Left ventricle myocardium superior (tissue), 1 donor: ENCODE measurements around the gene SLC6A19. TPM values are rescaled to one million over a fixed set of nuclear protein-coding genes. Genes with fewer than 3 reads are reported as not detected.
"Not testable (repeated sequence)": the region's sequence is repeated elsewhere in the genome, so short reads cannot be mapped to it uniquely, and the experiment has no call there.

Source experiments
- ATAC-seq: fragments of 200-7000 bp; cut with Tn5 transposase; one replicate; pipeline ENCODE4 v1.9.1; 2020; ENCODE audit warnings: mild to moderate bottlenecking, moderate library complexity
- DNase-seq: peaks from one replicate; pipeline ENCODE4 v3.0.0-alpha.2; 2020
- intact Hi-C: fragments of 100-400 bp; cut with micrococcal nuclease; formaldehyde crosslinking; loops from one replicate; pipeline ENCODE4 v1.11.0; 2022
- total RNA-seq: library from RNA; stranded (reverse); fragmentation: NEBNext Ultra II Directional; extraction: Animal tissue kit (Norgen Biotek cat#: 25700); gene quantifications from one replicate; pipeline ENCODE4 v1.2.1, GENCODE V29; 2021
- donor health status: DM: no; HTN: yes; CAD: no; lungs with severe emphysema.

SLC6A19 gene
- total RNA-seq, 1 donor from 2014 or later: not detected

DNA sequence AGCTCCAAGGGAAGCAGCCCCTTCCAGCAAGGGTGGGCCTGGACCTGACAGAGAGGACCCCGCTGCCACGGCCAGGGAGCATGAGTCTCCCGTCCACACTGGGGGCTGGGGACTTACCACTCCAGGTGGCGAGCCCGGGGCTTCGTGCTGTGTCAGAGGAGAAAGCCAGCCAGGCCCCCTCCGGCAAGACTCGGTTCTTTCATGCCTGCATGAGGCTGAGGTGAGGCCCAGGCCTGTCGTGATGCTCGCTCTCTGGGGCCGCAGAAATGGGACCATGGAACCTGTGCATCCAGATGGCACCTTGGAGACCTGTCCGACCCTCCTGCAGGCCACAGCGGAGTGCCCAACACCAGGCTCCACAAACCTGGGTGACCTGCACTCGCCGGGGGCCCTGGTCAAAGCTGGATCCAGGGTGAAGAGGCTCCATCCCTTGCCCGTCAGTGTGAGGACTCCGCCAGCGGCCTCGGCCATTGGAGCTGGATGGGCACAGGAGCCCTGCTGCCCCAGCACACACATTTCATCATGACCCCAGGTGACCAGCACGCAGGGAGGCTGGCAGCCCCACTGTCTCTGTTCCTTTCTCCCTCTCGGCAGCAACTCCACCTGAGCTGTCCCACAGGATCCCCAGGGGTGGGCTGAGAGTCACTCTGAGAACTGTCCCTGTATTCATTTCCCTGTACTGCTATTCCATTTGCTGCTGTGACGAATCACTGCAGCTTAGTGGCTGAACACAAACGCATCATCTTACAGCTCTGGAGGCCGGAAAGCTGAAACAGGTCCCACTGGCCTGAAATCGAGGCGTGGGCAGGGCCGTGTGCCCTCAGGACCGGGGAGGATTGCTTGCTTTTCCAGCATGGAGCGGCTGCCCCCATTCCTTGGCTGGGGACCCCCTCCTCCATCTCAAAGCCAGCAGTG lies 48.2 kb downstream of the SLC6A19 start:
- ATAC-seq (no peak), DNase-seq (no peak)
- intact Hi-C loops: no loop called here

DNA sequence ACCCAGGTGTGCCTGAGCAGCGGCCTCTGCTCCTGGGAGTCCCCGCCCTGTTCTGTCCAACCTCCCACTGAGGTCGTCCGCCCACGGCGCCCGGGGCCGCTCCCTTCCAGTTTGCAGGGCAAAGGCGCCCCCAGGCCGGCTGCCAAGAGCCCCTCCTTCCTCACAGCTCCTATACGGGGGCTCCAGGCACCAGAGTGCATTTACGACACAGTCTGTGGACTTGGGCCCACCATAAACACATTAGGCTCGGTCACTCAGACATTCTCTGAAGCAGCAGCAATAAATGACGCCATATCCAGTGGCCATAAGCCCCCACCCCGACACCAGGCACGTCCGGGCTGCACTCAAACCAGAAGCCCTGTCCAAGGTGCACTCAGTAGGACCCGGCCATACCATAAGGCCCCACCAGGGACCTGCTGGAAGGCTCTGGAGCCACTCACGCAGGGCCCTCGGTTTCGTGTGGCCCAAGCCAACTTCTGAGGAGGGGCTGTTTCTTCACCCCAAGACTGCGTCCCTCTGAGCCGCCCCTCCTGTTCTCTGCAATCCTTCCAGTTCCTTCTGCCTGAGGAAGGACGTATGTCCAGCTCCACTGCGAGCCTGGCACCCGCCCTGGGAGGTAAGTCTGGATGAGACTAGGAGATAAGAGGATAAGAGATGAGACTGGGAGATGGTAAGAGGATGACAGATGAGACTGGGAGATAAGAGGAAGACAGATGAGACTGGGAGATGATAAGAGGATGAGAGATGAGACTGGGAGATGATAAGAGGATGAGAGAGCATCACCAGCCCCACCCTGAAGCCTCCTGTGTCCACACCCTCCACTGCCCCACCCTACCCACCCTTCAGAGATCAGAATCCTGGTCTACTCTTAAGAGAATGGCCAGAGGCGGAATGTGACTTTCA lies 50.5 kb downstream of the SLC6A19 start:
- ATAC-seq (no peak), DNase-seq (no peak)
- intact Hi-C loops: no loop called here

DNA sequence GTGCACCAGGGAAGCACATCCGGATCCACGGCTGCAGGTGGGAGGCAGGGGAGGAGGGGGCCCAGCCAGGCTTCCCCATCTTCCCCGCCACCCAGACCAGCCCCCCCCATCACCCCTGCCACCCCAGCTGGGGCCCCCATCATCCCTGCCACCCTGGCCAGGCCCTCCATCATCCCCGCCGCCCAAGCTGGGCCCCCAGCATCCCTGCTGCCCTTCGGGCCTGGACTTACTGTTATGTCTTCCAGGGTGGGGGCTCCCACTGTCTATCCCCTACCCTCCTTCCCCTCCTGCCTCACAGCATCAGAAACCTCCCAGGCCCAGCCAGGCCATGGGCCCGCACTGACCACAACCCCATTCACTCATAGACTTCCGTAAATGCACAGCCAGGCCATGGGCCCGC lies 51.3 kb downstream of the SLC6A19 start:
- DNase-seq (no peak), ATAC-seq (no peak)
- intact Hi-C loops: no loop called here

DNA sequence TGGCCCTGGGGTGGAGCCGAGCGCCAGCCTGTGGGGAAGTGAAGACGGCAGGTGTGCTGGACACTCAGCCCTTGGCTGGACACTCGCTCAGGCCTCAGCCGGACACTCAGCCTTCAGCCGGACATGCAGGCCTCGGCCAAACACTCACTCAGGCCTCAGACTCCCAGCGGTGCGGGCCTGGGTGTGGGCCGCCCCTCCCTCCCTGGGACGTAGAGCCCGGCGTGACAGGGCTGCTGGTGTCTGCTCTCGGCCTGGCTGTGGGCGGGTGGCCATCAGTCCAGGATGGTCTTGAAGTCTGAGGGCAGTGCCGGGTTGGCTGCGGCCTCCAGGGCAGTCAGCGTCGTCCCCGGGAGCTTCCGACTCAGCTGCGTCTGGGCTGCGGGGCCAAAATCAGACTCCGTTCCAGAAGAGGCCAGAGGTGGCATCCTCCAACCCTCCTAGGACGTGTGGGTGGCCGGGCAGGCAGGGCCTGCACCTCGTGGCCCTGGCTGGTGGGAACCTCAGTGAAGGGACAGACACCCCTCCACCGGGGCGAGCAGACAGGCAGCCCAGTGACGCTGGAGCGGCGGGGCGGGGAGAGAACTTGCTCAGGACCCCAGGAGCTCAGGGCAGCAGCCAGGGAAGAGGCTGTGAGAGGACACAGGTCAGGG lies 52.2 kb downstream of the SLC6A19 start:
- ATAC-seq: no peak
- intact Hi-C loops: no loop called here
- DNase-seq: no peak

DNA sequence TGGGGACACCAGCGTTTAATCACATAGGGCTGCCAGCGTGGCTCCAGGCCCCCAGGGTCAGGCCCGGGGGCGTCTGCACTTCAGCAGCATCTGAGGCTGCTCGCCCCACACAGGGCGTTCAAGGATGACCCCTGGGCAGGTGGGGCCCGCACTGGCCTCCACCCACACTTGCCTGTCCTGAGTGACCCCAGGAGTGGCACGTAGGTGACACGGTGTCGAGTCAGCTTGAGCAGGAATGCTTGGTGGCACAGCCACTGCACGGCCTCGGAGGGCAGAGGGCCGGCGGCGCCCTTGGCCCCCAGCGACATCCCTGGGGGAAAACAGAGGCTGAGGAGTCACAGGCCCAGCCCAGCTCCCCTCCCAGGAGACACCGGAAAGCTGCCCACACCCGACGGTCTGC lies 52.8 kb downstream of the SLC6A19 start:
- DNase-seq: no peak

DNA sequence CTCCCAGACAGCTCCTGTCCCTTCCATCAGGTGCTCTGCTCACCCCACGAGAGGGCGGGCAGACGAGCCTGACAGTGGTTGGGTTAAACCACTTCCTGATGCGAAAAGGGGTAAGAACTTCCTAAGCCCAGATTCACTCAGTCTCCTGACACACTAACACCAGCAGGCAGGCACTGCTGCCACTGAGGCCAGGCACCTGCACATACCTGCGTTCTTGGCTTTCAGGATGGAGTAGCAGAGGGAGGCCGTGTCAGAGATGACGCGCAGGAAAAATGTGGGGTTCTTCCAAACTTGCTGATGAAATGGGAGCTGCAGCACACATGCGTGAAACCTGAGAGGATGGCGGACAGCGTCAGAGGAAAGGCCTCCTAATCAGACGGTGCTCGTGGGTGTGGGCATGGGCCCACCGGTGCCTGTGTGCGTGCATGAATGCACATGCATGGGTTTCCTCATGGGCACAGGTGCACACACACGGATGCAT lies 53.7 kb downstream of the SLC6A19 start:
- ATAC-seq (no peak), DNase-seq (no peak)
- intact Hi-C loops: no loop called here

More for the DNA sequence above, 52.8 kb downstream of the SLC6A19 start:
- no peak for ATAC-seq
- intact Hi-C loops: no loop called here

DNA sequence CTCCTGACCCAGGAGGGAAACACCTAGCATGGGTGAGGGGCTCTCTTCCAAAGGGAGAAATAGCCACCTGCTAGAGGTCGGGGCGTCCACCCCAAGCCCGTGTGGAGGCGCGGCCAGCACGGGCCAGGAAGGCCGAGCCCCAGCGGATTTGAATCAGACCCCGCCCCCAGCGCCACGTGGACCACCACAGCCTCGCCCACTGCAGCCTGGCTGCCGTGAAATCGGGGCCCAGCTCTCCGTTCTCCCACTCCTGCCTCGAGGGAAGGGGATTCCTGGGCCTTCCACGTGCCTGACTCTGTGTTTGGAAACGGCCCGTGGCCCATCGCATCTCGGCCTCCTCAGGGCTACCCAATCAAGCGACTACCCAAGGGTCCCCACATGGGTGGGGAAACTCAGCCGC lies 55.4 kb downstream of the SLC6A19 start:
- intact Hi-C loops: no loop called here
- ATAC-seq: no peak
- DNase-seq: no peak

DNA sequence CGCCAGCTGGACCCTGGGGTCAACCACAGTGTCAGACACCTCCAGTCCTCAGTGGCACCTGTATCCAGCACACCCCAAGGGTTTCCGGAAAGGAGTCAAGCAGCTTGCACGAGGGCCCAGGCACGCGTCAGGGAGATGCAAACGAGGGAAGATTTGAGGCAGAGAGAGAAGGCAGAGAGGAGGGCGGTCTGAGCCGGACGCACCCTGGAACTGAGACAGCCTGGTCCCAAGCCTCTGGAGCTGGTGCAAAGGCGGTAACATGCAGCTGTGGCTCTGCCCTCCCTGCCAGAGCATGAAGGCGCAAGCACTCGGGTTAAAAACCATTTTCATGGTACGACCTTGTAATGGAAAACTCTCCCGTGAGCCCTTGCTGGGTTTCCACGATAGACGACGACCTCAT lies 56.0 kb downstream of the SLC6A19 start:
- DNase-seq: no peak
- intact Hi-C loops: no loop called here
- no peak for ATAC-seq

DNA sequence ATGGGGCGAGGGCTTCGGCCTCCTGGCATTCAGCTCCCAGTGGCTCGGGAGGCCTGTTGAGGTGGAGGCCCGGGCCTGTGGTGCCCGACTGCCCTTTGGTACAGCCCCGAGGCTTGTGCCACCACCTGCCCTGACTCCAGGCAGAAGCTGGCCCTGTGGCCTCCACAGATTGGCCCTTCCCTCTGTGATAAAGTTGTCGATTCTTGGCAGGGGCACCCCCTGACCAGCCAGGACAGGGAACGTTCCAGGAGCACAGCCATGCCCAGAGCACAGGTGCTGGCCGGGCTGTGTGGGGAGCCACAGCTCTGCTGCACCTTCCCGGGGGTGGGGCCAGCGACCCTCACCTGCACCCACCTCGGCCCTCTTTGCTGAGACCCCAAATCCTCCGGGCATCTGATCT lies 56.4 kb downstream of the SLC6A19 start:
- intact Hi-C loops: no loop called here
- no peak for ATAC-seq
- DNase-seq: no peak

DNA sequence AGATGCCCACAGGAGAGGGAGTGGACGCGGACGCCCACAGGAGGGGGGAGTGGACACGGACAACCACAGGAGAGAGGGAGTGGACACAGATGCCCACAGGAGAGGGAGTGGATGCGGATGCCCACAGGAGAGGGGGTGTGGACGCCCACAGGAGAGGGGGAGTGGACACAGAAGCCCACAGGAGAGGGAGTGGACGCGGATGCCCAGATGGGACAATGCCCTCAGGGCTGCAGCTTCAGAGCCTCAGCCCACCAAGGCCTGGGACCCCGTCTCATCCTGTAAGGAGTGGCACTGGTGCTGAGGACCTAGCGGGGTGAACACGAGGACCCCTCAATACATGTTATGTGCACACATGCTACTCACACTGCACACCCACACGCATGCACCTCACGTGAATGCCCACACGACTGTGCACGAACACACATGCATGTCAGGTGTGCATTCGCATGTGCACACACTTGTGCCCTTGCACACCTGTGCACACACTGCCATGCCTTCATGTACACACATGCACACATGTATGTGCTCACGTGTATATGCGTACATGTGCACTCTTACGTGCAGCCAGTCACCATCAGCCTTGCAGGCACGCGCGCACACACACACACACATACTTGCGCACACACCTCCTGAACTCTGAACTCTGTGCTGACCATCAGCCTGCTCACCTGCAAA lies 58.5 kb downstream of the SLC6A19 start:
- no peak for ATAC-seq
- no peak for DNase-seq
- intact Hi-C loops: no loop called here

DNA sequence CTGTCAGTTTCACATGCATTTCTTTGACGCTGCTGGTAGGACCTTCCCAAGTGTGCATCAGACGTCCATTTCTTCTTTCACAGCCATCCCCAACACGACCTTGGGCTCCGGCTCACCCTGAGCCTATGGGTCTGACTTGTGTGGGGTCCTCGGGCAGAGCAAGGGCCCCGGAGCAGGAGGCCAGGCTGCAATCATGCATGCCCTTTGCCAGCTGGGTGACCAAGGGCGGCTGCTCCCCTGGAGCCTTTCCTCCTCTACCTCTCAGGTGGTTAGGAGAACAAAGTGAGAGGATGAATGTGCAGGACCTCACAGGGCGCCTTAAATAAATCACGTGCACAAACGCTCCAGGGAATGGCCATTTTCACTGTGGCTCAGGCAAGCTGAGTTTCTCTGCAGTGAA lies 60.2 kb downstream of the SLC6A19 start:
- intact Hi-C loops: no loop called here
- ATAC-seq (no peak), DNase-seq (no peak)

DNA sequence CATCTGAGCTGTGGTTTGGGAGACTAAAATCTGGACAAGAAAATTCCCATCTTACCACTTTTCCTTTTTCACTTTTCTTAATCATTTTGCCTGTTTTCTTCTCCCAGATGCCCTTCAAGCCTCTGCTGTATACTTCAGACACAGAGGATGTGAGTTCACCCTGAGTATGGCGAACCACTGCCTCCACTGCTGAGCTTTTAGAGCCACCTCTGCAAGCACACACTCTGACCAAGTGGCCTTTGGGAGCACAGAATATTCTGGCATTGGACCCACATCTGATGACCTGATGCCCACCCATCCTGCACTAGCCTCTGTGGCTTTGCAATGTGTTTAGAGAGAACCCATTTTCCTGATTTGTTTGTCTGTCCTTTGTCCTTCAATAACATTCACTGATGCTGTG lies 61.0 kb downstream of the SLC6A19 start:
- DNase-seq (no peak), ATAC-seq (no peak)
- intact Hi-C loops: no loop called here

DNA sequence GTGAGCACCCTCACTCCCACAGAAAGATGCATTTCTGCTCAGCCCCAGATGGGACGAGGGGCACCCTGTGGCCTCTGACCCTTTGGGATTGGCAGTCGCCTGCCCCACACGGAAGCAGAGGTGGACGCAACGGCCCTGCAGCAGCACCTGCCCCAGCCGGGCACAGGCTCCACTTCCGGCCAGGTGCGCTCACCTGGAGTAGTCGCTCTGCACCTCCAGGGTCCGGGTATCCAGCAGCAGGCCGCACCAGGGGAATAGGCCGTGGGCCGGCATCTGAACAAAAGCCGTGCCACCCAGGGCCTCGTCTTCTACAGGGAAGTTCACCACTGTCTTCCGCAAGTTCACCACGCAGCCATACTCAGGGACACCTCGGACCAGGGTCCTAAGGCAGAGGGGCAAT lies 62.8 kb downstream of the SLC6A19 start:
- DNase-seq (no peak), ATAC-seq (no peak)
- intact Hi-C loops: no loop called here

DNA sequence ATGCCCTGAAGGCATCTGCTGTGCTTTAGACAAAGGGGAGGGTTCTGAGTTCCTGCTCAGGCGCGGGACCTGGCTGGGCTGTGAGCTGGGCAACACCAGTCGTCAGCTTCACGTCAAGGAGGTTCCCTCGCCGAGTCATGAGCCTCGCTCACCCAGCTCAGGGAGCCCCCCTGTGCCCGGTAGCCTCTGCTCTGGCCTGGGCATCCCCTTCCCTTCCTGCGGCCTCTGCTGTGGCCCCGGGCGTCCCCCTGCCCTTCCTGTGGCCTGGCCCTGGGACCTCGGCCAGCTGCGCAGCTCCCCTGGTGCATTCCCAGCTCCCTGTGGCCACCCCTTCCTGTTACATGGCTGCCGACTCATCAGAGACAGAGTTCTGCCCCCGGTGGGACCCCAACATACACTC lies 63.6 kb downstream of the SLC6A19 start:
- ATAC-seq (no peak), DNase-seq (no peak)
- intact Hi-C loops: no loop called here

DNA sequence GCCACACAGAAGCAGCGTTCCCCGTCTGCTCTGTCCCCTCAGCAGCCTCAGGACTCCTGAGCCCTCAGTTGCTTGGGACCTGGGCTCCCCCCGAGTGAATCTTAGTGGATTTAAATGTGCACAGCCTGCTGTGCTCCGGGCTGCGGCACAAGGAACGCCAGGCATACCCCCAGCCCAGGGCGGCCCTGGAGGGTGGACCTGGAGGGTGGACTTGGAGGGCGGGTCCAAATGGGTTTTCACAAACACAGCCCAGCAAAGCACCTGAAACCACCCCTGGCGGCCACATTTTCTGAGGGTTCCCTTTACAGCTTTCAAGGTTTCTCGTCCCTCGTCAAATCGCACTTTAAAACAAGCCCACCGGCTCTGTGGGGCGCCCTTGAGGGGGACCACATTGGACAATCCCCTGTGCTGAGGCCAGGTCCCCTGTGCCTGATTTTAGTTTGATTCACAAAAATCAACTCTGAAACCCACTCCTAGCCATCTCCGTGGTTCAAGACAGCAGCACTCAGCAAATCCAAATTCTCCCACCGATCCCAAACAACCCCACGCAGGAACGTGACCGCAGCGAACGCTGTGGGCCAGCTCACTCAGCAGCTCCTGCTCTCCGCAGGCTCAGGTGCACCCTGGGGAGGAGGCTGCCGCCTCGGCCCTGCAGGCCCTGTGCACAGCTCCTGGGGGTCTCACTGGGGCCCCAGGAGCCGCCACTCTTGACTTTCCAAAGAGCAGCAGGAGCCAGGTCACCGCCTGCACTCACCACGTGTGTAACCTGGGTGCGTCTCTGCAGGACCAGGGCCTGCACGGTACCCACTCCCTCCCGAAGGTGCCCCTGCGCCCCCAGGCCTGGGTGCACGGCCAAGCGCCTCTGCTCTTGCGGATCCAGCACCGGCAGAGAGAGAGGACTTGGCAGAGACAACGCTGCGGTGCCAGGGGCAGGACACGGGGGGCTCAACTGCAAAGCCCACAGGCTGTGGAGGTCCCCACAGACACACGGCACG lies 64.4 kb downstream of the SLC6A19 start:
- DNase-seq: no peak

DNA sequence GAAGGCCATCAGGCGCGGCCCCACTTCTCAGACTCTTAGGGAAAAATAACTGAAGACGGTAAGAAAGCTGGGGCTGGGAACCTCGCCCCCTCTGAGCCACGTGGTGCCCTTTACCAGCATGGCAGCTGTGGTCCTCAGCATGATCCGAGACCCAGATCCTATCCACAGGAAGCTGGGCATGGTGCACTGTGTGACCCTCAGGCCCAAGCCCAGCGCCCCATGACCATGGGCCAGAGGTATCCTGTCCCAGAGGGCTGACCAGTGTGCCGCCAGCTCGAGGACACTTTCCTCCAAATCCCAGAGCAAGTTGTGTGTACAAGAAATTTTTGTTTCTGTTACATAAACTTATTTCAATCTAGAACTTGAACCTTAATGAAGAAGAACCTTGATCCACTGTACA lies 65.4 kb downstream of the SLC6A19 start:
- intact Hi-C loops: no loop called here
- ATAC-seq (no peak), DNase-seq (no peak)

More for the DNA sequence above, 64.4 kb downstream of the SLC6A19 start:
- intact Hi-C loops: no loop called here
- ATAC-seq: no peak

DNA sequence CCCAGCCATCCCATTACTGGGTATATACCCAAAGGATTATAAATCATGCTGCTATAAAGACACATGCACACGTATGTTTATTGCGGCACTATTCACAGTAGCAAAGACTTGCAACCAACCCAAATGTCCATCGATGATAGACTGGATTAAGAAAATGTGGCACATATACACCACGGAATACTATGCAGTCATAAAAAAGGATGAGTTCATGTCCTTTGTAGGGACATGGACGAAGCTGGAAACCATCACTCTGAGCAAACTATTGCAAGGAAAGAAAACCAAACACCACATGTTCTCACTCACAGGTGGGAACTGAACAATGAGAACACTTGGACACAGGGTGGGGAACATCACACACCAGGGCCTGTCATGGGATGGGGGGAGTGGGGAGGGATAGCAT lies 66.1 kb downstream of the SLC6A19 start:
- DNase-seq, intact Hi-C loops, ATAC-seq: not testable (repeated sequence)

DNA sequence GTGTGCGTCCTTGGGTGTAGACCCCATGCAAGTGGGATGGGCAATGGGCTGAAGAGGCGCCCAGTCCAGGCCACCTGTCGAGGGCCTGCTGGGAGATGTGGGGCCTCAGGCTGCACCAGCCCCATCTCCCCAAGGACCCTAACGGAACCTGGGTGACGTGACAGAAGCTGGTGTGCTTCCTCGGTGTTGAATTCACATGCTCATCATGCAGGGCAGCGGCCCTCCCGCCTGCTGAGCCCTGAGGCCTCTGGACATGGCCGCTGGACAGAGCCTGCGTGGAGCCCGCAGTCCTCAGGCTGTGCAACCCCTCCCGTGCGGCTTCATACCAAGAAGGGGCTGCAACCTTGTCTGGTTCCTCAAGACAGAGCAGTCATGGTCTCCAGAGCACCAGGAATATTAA lies 66.7 kb downstream of the SLC6A19 start:
- no peak for DNase-seq

More for the DNA sequence above, 66.7 kb downstream of the SLC6A19 start:
- no peak for ATAC-seq
- intact Hi-C loops: no loop called here
